Neutrophil (primary cell): ENCODE measurements around the gene FAM13C.

ENCODE experiments used
- H3K27ac ChIP-seq: fragments of 200-600 bp; sonication (generic); 2 replicates; pipeline ENCODE4 v1.5.1; 2016; ENCODE audit warnings: mild to moderate bottlenecking, moderate library complexity
- H3K27me3 ChIP-seq: fragments of 200-600 bp; sonication (generic); 2 replicates; pipeline ENCODE4 v1.6.0; 2016; ENCODE audit warnings: mild to moderate bottlenecking
- H3K36me3 ChIP-seq: fragments of 200-600 bp; sonication (generic); 2 replicates; pipeline ENCODE4 v1.5.1; 2017
- H3K4me1 ChIP-seq, 2 experiments: fragments of 200-600 bp in 1 of 2; sonication (generic) in 1 of 2; 1 replicate in 1 of 2; 2 replicates in 1 of 2; pipeline versions ENCODE4 v1.5.1 to v1.6.1; 2013 to 2016; ENCODE audit warnings: low read depth in 1 of 2, low read length in 1 of 2, mild to moderate bottlenecking in 1 of 2, moderate library complexity in 1 of 2; ENCODE audit not compliant: control insufficient read depth in 1 of 2, insufficient read depth in 1 of 2
- H3K4me3 ChIP-seq, 2 experiments: fragments of 200-600 bp in 1 of 2; sonication (generic) in 1 of 2; 1 replicate in 1 of 2; 2 replicates in 1 of 2; pipeline ENCODE4 v1.5.1; 2013 to 2016; ENCODE audit warnings: low read depth in 1 of 2, low read length in 1 of 2, mild to moderate bottlenecking in 1 of 2, moderate library complexity in 1 of 2
- H3K9me3 ChIP-seq: fragments of 200-600 bp; sonication (generic); 2 replicates; pipeline ENCODE4 v1.5.1; 2016
- TF ChIP-seq, protein P1 (sequence below): fragments of 200-600 bp; sonication (generic); IDR thresholded peaks from 2 replicates; pipeline ENCODE4 v1.5.1; 2016; ENCODE audit warnings: antibody characterized with exemption

Gene FAM13C

GRCh38 chr10:59319854-59320253 is 42.5 kb downstream of the FAM13C start:
- no peaks in the 10 kb centered on the region for H3K36me3 ChIP-seq
- no peaks in the 10 kb centered on the region for H3K27me3 ChIP-seq
- no peaks in the 10 kb centered on the region for H3K4me1 ChIP-seq
- H3K27ac ChIP-seq, result no peak overlapping the region
- TF ChIP-seq, protein P1, sequence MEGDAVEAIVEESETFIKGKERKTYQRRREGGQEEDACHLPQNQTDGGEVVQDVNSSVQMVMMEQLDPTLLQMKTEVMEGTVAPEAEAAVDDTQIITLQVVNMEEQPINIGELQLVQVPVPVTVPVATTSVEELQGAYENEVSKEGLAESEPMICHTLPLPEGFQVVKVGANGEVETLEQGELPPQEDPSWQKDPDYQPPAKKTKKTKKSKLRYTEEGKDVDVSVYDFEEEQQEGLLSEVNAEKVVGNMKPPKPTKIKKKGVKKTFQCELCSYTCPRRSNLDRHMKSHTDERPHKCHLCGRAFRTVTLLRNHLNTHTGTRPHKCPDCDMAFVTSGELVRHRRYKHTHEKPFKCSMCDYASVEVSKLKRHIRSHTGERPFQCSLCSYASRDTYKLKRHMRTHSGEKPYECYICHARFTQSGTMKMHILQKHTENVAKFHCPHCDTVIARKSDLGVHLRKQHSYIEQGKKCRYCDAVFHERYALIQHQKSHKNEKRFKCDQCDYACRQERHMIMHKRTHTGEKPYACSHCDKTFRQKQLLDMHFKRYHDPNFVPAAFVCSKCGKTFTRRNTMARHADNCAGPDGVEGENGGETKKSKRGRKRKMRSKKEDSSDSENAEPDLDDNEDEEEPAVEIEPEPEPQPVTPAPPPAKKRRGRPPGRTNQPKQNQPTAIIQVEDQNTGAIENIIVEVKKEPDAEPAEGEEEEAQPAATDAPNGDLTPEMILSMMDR, result no peak
- no peak overlapping the region for H3K4me3 ChIP-seq
- no peaks in the 10 kb centered on the region for H3K9me3 ChIP-seq

GRCh38 chr10:59317066-59317465 is 45.3 kb downstream of the FAM13C start:
- Histone ChIP-seq H3K4me1 (no peaks in the 10 kb centered on the region), H3K27ac (no peak overlapping the region), H3K27me3 (no peaks in the 10 kb centered on the region), H3K9me3 (no peaks in the 10 kb centered on the region), H3K36me3 (no peaks in the 10 kb centered on the region), H3K4me3 (no peak overlapping the region)
- TF ChIP-seq, protein P1, result no peak

DNA sequence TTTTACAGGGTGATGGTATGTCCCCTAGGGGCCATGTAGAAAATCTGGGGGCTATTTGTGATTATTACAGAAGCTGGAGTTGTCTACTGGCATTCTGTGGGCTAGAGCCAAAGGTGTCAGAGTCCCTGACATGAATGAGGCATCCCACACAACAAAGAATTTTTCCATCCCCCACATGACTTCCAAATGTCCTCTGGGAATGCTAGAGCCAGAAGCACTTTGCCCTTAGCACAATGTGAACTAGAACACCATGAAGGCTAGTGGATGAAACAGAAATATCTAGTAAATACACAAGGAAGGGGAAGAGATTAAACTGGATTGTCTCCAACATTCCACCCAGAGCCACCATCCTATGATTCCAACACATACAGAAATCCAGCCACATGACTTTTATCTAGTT is 46.9 kb downstream of the FAM13C start:
- TF ChIP-seq, protein P1, result no peak
- H3K4me3 ChIP-seq, result no peak overlapping the region
- H3K27ac ChIP-seq, result no peak overlapping the region
- H3K27me3 ChIP-seq, result no peaks in the 10 kb centered on the region
- no peaks in the 10 kb centered on the region for H3K36me3 ChIP-seq
- H3K9me3 ChIP-seq, result no peaks in the 10 kb centered on the region
- H3K4me1 ChIP-seq, result no peaks in the 10 kb centered on the region

DNA sequence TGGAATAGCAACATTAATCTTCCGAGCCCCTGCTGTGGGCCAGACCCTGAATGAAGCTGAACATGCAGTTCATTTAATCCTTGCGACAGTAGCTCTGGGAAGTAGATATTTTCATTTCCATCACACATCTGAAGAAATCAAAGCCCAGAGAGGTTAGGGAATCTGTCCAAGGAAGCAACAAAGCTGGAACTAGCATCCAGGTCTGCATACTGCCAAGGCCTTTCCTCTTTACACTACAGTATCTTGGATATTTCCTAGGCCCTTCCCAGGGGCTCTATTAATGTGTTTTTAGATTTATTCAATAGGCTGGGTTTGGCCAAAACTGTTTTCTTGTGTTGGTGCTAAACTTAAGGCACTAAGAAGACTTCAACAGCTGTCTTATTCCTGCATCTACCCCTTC is 48.1 kb downstream of the FAM13C start:
- no peak overlapping the region for H3K4me3 ChIP-seq
- no peaks in the 10 kb centered on the region for H3K27me3 ChIP-seq
- no peaks in the 10 kb centered on the region for H3K36me3 ChIP-seq
- H3K27ac ChIP-seq, result no peak overlapping the region
- no peaks in the 10 kb centered on the region for H3K9me3 ChIP-seq
- TF ChIP-seq, protein P1, result no peak
- no peaks in the 10 kb centered on the region for H3K4me1 ChIP-seq

- no peak overlapping the region for H3K4me3 ChIP-seq
- no peaks in the 10 kb centered on the region for H3K27me3 ChIP-seq
- TF ChIP-seq, protein P1, result no peak
- no peaks in the 10 kb centered on the region for H3K36me3 ChIP-seq
- no peak overlapping the region for H3K27ac ChIP-seq
- H3K9me3 ChIP-seq, result no peaks in the 10 kb centered on the region
- H3K4me1 ChIP-seq, result no peaks in the 10 kb centered on the region
Observed at GRCh38 chr10:59312247-59312646, 50.1 kb downstream of the FAM13C start.

DNA sequence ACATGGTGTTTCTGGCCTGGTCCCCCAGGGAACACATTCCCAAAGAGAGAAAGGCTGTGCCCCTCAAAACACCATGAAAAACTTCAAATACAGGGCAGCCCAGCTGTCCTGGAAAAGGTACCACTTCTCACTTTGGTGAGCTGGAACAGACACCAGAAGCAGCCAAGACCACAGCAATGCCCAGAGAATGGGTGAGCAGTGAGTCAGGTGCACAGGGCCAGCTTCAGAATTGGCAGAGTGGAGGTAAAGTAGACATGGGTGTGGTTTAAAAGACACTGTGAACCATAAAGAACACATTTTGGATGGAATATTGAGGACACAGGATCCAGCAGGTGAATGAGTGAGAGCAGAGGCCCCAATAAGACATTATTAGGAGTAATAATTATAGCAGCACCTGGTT is 51.3 kb downstream of the FAM13C start:
- TF ChIP-seq, protein P1, result no peak
- H3K27ac ChIP-seq, result no peak overlapping the region
- no peaks in the 10 kb centered on the region for H3K4me1 ChIP-seq
- no peak overlapping the region for H3K4me3 ChIP-seq
- H3K36me3 ChIP-seq, result no peaks in the 10 kb centered on the region
- no peaks in the 10 kb centered on the region for H3K27me3 ChIP-seq
- no peaks in the 10 kb centered on the region for H3K9me3 ChIP-seq
